Esophagus (tissue), 2 donors: ENCODE results near the gene SBDS. TPM values are rescaled to one million over a fixed set of nuclear protein-coding genes. Genes with fewer than 3 reads are reported as not detected.

Experiments used
- H3K27ac ChIP-seq, 2 donors: one replicate each; pipeline ENCODE4 v1.5.1; 2013; ENCODE audit warnings: low read depth in 2 of 2, mild to moderate bottlenecking in 2 of 2, inconsistent platforms in 1 of 2, low read length in 1 of 2, moderate library complexity in 1 of 2
- H3K27me3 ChIP-seq, 2 donors: one replicate each; pipeline ENCODE4 v1.6.1; 2013; ENCODE audit warnings: low read length in 2 of 2, control low read depth in 1 of 2, mild to moderate bottlenecking in 1 of 2; ENCODE audit not compliant: insufficient read depth in 2 of 2, control insufficient read depth in 1 of 2
- H3K36me3 ChIP-seq, 2 donors: one replicate each; pipeline ENCODE4 v1.6.1; 2013; ENCODE audit warnings: low read length in 1 of 2; ENCODE audit not compliant: control insufficient read depth in 2 of 2, insufficient read depth in 2 of 2
- H3K4me1 ChIP-seq, 2 donors: one replicate each; pipeline ENCODE4 v1.6.1; 2013; ENCODE audit warnings: low read length in 1 of 2; ENCODE audit not compliant: control insufficient read depth in 2 of 2, insufficient read depth in 2 of 2
- H3K4me3 ChIP-seq, 2 donors: one replicate each; pipeline ENCODE4 v1.5.1; 2013; ENCODE audit warnings: low read length in 2 of 2, mild to moderate bottlenecking in 2 of 2, low read depth in 1 of 2, moderate library complexity in 1 of 2
- H3K9me3 ChIP-seq, 2 donors: one replicate each; pipeline ENCODE4 v1.6.1; 2013; ENCODE audit warnings: mild to moderate bottlenecking in 2 of 2, low read depth in 1 of 2, low read length in 1 of 2, moderate library complexity in 1 of 2; ENCODE audit not compliant: control insufficient read depth in 2 of 2, insufficient read depth in 1 of 2
- WGBS, 2 donors: extraction: QIAGEN DNeasy Blood & Tissue Kit; methylation state at CpG; one replicate each; pipeline ENCODE4 v1.1.7; 2013; 5-methylcytosine and 5-hydroxymethylcytosine counted together
- polyA plus RNA-seq, 2 donors: library from polyadenylated mRNA; stranded (reverse); fragments of 200-250 nt; gene quantifications; one replicate each; pipeline ENCODE4 v1.2.3, GENCODE V29; 2013
- donor health status: healthy with polysubstance abuse.
- donor health status: Bipolar disorder and iron deficiency.

SBDS gene
- polyA plus RNA-seq, 2 donors, result 76.2 to 114 TPM

DNA sequence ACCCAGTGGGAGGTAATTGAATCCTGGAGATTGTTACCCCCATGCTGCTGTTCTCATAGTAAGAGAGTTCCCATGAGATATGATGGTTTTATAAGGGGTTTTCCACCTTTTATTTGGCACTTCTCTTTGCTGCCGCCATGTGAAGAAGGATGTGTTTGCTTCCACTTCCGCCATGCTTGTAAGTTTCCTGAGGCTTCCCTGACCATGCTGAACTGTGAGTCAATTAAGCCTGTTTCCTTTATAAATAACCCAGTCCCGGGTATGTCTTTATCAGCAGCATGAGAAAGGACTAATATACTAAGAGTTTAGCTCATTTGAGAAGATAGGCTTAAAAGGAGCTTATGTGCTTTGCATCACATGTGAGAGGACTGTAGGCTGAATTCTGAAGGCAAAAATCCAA lies 45.1 kb downstream of the SBDS start:
- Histone ChIP-seq H3K4me3 (no peak overlapping the region), H3K36me3 (peaks cover 16 to 34% of the 10 kb centered on the region in 2 donors), H3K4me1 (peaks cover 0 to 3% of the 10 kb centered on the region in 2 donors), H3K27me3 (no peaks in the 10 kb centered on the region), H3K27ac (no peak overlapping the region), H3K9me3 (no peaks in the 10 kb centered on the region)
- 82 to 83% methylated on average over 3 of the region's 3 CpGs for WGBS, 2 donors

DNA sequence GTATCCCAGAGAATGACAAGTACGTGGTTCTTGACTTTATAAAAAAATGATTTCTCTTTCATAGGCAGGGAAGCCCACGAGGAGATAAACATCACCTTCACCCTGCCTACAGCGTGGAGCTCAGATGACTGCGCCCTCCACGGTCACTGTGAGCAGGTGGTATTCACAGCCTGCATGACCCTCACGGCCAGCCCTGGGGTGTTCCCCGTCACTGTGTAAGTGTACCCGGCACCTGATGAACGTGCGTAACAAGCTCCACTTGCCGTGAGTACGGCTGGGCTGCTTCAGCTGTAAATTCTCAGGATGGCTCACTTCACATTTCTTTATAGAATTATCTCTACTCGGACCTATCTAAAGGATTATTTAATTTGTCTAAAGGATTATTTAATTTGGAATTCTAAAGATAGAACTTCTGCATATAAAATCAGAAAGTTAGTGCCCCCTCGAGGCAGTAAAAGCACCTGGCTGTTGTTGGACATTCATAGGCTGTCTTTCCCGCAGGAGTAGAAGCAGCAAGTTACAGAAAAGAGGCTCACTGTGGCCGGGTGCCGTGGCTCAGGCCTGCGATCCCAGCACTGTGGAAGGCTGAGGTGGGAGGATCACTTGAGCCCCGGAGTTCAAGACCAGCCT lies 46.8 kb downstream of the SBDS start:
- no peaks in the 10 kb centered on the region for H3K9me3 ChIP-seq
- no peaks in the 10 kb centered on the region for H3K27me3 ChIP-seq
- H3K4me3 ChIP-seq, result no peak overlapping the region
- no peak overlapping the region for H3K27ac ChIP-seq
- H3K4me1 ChIP-seq, result peaks cover 0 to 3% of the 10 kb centered on the region in 2 donors
- WGBS, 2 donors, result 88 to 91% methylated on average over 19 of the region's 19 CpGs
- H3K36me3 ChIP-seq, result peaks cover 18 to 28% of the 10 kb centered on the region in 2 donors

DNA sequence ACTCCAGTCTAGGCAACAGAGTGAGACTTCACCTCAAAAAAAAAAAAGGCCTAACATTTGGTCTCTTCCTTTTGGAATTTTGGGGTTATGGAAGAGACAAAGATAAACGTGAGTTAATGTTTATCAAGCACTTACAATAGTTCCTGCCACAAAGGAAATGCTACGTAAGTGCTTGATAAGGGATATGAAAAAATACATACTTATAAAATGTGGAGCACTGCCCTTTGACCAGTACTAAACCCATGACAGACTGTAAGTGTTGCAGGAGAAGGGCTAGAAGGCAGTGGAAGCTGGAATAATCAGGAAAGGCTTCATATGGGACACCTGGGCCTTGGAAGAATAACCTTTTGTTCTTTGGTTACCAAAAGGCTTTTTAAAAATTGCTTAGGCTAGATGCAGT lies 48.8 kb downstream of the SBDS start:
- 55 to 77% methylated on average over 2 of the region's 2 CpGs for WGBS, 2 donors
- Histone ChIP-seq H3K27ac (no peak overlapping the region), H3K4me3 (no peak overlapping the region), H3K4me1 (no peaks in the 10 kb centered on the region), H3K36me3 (peaks cover 24 to 25% of the 10 kb centered on the region in 2 donors), H3K27me3 (no peaks in the 10 kb centered on the region), H3K9me3 (no peaks in the 10 kb centered on the region)

DNA sequence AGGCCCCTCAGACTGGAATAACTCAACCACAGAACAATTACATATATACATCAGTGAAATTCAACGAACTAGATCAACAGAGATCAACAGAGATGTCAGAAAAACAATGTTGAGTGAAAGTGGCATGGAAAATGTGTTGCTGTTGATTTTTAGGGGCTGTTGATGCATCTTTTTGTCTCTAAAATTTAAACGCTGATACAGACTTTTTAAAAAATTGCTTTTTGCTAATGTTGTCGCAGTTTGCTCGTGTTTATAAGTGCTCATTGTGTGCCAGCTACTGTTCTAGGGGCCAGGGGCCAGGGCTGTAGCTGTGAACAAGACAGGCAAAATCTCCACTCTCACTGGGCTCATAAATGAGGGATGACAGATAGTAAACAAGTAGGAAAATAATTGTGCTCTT lies 56.1 kb downstream of the SBDS start:
- H3K36me3 ChIP-seq, result peaks cover 5 to 11% of the 10 kb centered on the region in 2 donors
- WGBS, 2 donors, result 89 to 92% methylated on average over 4 of the region's 4 CpGs
- no peaks in the 10 kb centered on the region for H3K27me3 ChIP-seq
- no peak overlapping the region for H3K4me3 ChIP-seq
- no peaks in the 10 kb centered on the region for H3K9me3 ChIP-seq
- H3K27ac ChIP-seq, result no peak overlapping the region
- peaks cover 0 to 2% of the 10 kb centered on the region in 2 donors for H3K4me1 ChIP-seq

DNA sequence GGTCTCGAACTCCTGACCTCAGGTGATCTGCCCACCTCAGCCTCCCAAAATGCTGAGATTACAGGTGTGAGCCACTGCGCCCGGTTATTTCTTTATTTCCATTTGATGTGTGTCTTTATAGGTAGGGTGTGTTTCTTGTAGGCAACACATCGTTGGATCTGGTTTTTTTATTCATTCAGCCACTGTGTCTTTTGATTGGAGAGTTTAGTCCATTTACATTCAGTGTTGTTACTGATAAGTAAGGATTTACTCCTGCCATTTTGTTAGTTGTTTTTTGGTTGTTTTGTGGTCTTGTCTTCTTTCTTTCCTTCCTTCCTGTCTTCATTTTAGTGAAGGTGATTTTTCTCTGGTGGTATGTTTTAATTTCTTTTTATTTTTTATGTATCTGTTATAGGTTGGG lies 57.4 kb downstream of the SBDS start:
- no peak overlapping the region for H3K27ac ChIP-seq
- H3K4me1 ChIP-seq, result peaks cover 0 to 2% of the 10 kb centered on the region in 2 donors
- H3K9me3 ChIP-seq, result no peaks in the 10 kb centered on the region
- H3K27me3 ChIP-seq, result no peaks in the 10 kb centered on the region
- 96 to 98% methylated on average over 4 of the region's 4 CpGs for WGBS, 2 donors
- no peak overlapping the region for H3K4me3 ChIP-seq
- peaks cover under 1 to 7% of the 10 kb centered on the region in 2 donors for H3K36me3 ChIP-seq

Other genes with a start within 250 kb of the SBDS start
- 10 to 100 TPM; 18.3 to 23.5 TPM for gene TMEM248, start 74.4 kb downstream of the SBDS start, polyA plus RNA-seq
- 1 to 10 TPM; 3.6 to 6.0 TPM for gene TYW1, start 1.2 kb upstream of the SBDS start, polyA plus RNA-seq